Lower leg skin (tissue), 4 donors: ENCODE data around the gene OFD1. TPM values are rescaled to one million over a fixed set of nuclear protein-coding genes. Genes with fewer than 3 reads are reported as not detected.

Experiments
- DNase-seq, 2 donors: peaks; one replicate each; pipeline ENCODE4 v3.0.0-alpha.2; 2019; ENCODE audit warnings: low spot score in 2 of 2
- H3K4me3 ChIP-seq: fragments of 200-600 bp; sonication (generic); 2 replicates; pipeline ENCODE4 v1.5.1; 2017; ENCODE audit warnings: mild to moderate bottlenecking, low read depth; ENCODE audit not compliant: poor library complexity, severe bottlenecking
- CTCF ChIP-seq, 3 donors: fragments of 450-650 bp; IDR thresholded peaks; one replicate each; pipeline ENCODE4 v1.5.1; 2016; ENCODE audit warnings: antibody characterized with exemption in 3 of 3, mild to moderate bottlenecking in 3 of 3, moderate library complexity in 2 of 3
- POLR2A ChIP-seq, 2 donors: fragments of 450-650 bp; IDR thresholded peaks; one replicate each; pipeline ENCODE4 v1.6.1; 2016 to 2017; ENCODE audit warnings: antibody characterized with exemption in 2 of 2, mild to moderate bottlenecking in 1 of 2, moderate library complexity in 1 of 2
- WGBS, 2 donors: methylation state at CpG; one replicate each; pipeline ENCODE4 v1.1.5; 2018; 5-methylcytosine and 5-hydroxymethylcytosine counted together
- intact Hi-C: fragments of 100-400 bp; cut with DNase I; formaldehyde crosslinking; loops from one replicate; pipeline ENCODE4 v1.15.0; 2023; ENCODE audit warnings: low total_unique reads
- total RNA-seq, 4 donors: library from RNA; depleted of rRNA; stranded (reverse); fragments of >200 nt; gene quantifications; one replicate each; pipeline ENCODE4 v1.1.0, GENCODE V29; 2016

OFD1 gene
- total RNA-seq, 4 donors from 2014 or later, result 20.0 to 69.6 (median 27.5) TPM

DNA sequence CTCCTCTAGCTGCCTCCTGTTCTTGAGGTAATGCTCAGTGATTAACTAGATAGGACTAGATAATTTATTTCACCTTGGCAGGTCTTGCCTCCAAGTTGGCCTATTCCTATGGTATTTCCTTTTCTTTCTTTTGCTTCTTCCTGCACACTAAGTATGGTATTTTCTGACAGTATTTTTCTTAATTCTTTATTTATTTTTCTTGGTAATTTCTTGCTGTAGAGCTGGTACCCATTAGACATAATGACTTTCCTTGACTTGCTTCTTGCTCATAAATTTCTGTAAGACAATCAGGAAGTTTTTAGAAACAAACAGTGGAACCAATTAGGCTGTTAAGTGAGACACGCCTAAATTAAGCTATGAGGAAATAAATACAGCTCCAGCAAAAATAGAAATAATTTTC, 36.1 kb upstream of the OFD1 start:
- intact Hi-C loops, result no loop called here
- WGBS, 2 donors, result 14 to 40% methylated on average over 1 of the region's 1 CpG
- no peak for DNase-seq
- TF ChIP-seq CTCF (IDR thresholded peaks at IDR 0.05), result no peak
- TF ChIP-seq POLR2A (IDR thresholded peaks at IDR 0.05), result no peak
- no peak overlapping the region for H3K4me3 ChIP-seq

DNA sequence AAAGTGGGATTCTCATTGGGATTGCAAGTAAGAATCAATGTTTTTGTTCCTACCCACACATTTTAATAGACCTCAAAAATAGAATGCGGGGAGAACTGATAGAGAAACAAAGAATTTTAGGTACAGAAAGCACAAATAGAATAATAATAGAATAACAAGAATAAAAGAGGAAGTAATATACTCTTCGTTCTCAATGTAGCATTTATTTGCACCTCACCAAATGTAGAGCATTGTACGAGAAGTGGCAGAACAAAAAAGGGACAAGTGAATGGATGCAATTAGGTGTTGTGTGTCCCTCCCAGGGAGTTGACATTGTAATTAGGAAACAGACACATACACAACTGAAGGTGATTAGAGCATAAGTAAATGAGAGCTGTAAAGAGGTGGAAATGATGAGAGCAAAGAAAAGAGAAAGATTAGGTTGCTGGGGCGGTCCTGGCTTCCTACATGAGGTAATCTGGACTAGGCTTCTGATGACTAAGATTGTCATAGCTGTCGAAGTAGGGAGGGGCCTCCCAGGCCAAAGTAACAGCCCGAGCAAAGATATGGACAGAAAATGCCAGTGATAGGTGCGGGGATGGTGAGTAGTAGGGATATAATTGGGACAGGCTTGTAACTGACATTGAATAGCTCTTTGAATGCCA, 35.2 kb upstream of the OFD1 start:
- WGBS, 2 donors, result 45 to 56% methylated on average over 7 of the region's 7 CpGs
- intact Hi-C loops, result no loop called here
- no peak overlapping the region for H3K4me3 ChIP-seq
- no peak for DNase-seq
- TF ChIP-seq CTCF (IDR thresholded peaks at IDR 0.05), result no peak
- TF ChIP-seq POLR2A (IDR thresholded peaks at IDR 0.05), result no peak

GRCh38 chrX:13700380-13700779, 34.2 kb upstream of the OFD1 start:
- no peak for DNase-seq
- no peak overlapping the region for H3K4me3 ChIP-seq
- TF ChIP-seq CTCF (IDR thresholded peaks at IDR 0.05), result no peak
- WGBS, 2 donors, result 36 to 50% methylated on average over 4 of the region's 4 CpGs
- intact Hi-C loops, result no loop called here

DNA sequence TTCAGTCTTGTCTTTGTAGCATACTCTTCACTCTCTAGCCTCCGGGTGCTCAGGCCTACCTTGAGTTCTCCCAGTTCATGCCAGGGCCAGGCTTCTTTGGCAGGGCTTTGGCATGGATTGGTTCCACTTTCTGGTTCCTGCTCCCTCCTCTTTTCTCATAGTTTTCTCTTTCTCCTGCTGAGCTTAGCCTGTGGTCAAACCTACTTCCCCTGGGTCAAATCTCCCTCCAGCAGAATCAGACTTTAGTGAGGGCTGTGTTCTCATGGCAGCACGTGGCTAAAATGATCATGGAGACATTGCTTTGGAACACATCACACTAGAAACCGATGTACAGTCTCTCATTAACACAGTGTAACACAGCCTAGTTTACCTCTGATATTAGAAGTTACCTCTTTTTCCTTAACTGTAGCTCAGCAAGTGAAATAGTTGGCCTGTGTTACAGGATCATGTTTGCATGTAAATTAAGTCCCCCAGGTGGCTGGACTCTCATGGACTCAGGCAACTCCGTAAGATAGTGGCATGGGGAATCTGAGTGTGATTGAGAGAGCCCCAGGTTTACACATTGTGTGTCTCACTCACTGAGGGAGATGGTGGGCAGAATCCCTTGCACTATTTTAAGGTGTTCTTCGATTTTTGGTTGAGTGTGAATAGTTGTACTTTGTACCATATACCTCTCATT, 32.3 kb upstream of the OFD1 start:
- no peak for DNase-seq
- intact Hi-C loops, result no loop called here
- no peak overlapping the region for H3K4me3 ChIP-seq
- no peak for TF ChIP-seq POLR2A (IDR thresholded peaks at IDR 0.05)
- TF ChIP-seq CTCF (IDR thresholded peaks at IDR 0.05), result no peak
- 70 to 84% methylated on average over 5 of the region's 5 CpGs for whole genome bisulfite sequencing, 2 donors

GRCh38 chrX:13703135-13703534, 31.4 kb upstream of the OFD1 start:
- no peak for DNase-seq
- no peak overlapping the region for H3K4me3 ChIP-seq
- no peak for TF ChIP-seq POLR2A (IDR thresholded peaks at IDR 0.05)
- TF ChIP-seq CTCF (IDR thresholded peaks at IDR 0.05), result no peak
- 79 to 89% methylated on average over 3 of the region's 3 CpGs for WGBS, 2 donors
- intact Hi-C loops, result no loop called here
